GM10847 (cell line): ENCODE measurements around the gene PDCD6IP.

ENCODE experiments used
- POLR2A ChIP-seq: IDR thresholded peaks from 2 replicates; pipeline ENCODE4 v1.6.1; 2011; ENCODE audit not compliant: insufficient read length; ENCODE audit errors: extremely low read depth

Gene PDCD6IP, protein sequence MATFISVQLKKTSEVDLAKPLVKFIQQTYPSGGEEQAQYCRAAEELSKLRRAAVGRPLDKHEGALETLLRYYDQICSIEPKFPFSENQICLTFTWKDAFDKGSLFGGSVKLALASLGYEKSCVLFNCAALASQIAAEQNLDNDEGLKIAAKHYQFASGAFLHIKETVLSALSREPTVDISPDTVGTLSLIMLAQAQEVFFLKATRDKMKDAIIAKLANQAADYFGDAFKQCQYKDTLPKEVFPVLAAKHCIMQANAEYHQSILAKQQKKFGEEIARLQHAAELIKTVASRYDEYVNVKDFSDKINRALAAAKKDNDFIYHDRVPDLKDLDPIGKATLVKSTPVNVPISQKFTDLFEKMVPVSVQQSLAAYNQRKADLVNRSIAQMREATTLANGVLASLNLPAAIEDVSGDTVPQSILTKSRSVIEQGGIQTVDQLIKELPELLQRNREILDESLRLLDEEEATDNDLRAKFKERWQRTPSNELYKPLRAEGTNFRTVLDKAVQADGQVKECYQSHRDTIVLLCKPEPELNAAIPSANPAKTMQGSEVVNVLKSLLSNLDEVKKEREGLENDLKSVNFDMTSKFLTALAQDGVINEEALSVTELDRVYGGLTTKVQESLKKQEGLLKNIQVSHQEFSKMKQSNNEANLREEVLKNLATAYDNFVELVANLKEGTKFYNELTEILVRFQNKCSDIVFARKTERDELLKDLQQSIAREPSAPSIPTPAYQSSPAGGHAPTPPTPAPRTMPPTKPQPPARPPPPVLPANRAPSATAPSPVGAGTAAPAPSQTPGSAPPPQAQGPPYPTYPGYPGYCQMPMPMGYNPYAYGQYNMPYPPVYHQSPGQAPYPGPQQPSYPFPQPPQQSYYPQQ

DNA sequence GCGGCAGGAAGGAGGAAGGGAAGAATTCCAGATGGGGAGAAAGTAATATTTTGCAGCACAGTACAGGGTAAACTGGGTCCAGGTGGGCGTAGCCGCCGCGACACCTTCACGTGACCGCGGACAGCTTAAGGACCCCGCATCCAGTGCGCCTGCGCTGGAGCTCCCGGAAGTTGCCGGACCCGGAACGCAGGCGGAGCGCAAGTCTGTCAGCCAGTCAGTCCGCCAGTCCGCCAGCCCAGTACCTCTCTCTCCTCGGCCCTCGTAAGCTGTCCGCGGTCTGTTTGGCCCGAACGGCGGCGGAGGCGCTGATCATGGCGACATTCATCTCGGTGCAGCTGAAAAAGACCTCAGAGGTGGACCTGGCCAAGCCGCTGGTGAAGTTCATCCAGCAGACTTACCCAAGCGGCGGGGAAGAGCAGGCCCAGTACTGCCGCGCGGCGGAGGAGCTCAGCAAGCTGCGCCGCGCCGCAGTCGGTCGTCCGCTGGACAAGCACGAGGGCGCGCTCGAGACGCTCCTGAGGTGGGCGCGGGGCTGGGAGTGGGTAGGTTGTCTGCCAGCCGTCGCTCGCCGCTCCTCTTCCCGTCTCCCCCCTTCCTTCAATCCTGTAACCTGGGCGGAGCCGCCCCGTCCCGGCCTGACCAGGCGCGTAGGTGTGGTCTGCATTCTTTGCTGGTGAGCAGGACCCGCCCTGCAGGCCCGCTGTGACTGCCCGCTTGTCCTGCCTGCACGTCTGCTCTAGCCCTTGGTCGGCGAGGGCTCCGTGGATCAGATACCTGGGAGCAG, at the start of gene PDCD6IP:
TSS of gene PDCD6IP (plus strand) at position 213 of the 784 bp plus-strand sequence. CDS start at position 312, 99 bp downstream.
- peak; percentile 96 for TF ChIP-seq POLR2A

GRCh38 chr3:33749546-33750210, 48.8 kb upstream of the PDCD6IP start:
- TF ChIP-seq POLR2A: no peak

- no peak for TF ChIP-seq POLR2A
These were observed 48.2 kb upstream of the PDCD6IP start for GRCh38 chr3:33750211-33750548.

GRCh38 chr3:33751336-33751735, 47.1 kb upstream of the PDCD6IP start:
- no peak for TF ChIP-seq POLR2A

- no peak for TF ChIP-seq POLR2A
These were observed 40.1 kb upstream of the PDCD6IP start for GRCh38 chr3:33758281-33758680.

DNA sequence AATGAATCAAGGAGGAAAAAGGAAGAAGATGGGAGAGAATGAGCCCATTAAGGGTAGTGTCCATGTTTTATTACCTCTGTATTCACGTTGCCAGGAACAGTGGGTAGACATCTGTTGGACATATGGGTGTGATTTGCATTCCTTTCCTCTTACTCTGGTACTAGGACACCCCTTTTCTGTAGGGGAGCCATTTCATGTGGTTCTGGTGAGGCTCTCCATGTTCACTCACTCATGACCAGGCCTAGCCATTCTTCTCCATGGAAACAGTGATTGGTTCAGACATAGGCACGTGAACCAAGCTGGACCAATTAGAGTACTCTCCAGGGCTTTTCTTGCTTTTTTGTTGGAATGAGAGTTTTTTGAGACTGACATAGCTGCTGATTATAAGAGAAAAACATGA, 39.6 kb upstream of the PDCD6IP start:
- TF ChIP-seq POLR2A: no peak

DNA sequence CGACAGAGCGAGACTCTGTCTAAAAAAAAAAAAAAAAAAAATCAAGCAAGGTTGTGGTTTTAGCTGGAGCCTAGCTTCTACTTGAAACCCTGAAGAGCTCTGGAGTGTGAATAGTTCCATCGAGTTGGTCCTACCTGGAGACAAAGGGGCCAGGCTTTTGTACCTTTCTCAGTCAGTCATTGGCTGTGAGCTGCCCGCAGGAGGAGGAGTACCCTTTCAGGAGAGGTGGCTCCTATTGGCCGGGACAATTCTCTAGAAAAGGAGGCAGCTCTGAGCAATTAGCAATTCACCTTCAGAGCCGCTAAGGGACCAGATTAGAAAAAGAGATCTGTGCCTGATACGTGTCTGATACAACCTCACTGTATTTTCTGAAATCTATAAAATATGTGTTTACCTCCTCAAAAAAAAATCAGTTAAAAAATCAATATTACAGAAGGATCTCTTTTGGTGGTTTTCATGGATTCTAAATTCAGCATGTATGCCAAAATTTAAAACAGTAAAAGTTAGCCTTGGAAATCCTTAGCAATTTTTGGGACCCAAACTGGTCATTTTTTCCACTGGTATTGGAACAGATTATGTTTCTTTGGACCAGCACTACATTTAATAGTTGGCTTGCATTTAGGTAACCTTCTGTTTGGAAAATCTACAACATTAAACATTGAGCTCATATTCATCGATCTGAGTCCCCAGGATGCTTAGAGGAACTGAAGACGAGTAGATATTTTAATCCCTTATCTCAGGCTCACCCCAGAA, 29.7 kb upstream of the PDCD6IP start:
- no peak for TF ChIP-seq POLR2A

DNA sequence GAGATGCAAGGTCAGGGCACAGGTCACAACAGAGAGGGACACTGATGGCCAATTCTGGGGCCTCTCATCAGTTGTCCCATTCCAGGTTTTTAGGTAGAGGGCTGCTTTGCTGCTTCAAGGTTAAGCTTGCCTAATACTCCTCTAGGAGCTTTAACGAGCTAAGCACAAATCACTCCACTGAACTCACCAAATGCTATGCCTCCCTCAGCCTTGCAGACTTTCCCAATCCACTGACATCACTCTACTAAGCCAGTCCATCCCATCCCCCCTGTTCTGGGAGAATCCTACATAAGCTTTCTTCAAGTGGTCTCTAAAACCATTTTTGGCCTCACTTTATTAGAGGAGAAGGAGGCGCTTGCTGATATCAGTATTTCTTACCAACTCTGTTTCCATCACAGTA, 24.8 kb upstream of the PDCD6IP start:
- TF ChIP-seq POLR2A: no peak

DNA sequence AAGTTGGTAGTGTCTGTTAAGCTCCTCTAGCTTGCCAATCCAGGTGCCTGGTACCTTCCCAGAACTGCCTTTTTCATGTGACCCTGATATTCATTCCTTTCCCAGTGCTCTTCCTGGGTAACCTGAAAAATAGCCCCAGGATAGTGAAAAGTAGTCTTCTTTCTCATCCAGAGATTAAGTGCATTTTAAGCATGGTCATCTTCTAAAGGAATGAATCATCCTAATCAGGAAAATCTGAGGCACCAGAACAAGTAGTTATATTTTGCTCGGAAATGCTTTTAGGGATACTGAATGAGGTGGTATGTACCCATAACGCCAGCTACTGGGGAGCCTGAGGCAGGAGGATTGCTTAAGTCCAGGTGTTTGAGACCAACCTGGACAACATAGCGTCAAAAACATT, 23.1 kb upstream of the PDCD6IP start:
- no peak for TF ChIP-seq POLR2A

GRCh38 chr3:33777996-33778395, 20.4 kb upstream of the PDCD6IP start:
- no peak for TF ChIP-seq POLR2A

DNA sequence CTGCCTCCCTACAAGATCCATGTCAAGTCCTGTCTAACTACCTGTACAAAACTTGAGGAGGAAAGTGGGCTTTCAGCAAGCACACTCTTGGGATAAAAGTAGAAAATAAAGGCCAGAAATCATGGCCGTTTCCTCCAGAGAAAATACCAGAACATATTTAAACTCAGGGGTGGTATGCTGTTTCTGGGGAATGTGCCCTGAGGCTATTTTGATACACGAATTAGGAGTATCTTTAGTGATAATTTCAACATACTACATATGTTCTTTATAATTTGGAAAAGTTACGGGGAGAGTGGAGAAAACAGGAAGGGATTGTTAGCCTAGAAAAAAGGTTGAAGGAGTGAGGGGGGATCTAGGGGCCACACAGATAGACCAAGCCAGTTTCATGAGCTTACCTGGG, 18.7 kb upstream of the PDCD6IP start:
- TF ChIP-seq POLR2A: no peak

- no peak for TF ChIP-seq POLR2A
These were observed 11.7 kb upstream of the PDCD6IP start for GRCh38 chr3:33786565-33787327.

DNA sequence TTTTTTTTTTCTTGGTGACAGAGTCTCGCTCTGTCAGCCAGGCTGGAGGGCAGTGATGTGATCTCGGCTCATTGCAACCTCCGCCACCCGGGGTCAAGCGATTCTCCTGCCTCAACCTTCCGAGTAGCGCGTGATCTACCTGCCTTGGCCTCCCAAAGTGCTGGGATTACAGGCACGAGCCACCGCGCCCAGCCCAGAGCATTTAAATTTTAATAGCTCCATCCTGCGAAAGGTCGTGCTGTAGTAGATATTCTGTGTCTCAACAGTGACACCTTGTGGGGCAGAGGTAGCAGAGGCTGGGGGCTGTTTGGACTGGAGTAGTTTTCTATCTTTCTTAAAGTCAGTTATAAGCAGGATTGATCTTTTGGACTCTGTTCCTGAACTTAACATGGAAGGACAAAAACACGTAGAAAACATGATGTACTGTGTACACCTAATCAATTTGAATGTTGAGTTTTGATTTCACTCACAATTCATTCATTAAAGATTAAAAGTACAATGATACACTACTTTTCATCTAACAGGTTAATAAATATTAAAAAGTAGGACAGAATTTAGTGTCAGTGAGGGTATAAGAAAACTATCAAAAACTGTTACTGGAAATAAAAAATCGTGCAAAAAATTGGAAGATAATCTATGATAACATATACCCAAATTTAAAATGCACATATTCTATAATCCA, 11.0 kb upstream of the PDCD6IP start:
- TF ChIP-seq POLR2A: no peak
